H1 (cell line): ENCODE data around the gene RAB3C. TPM values are rescaled to one million over a fixed set of nuclear protein-coding genes. Genes with fewer than 3 reads are reported as not detected.

ENCODE experiments used
- BACH1 ChIP-seq: IDR thresholded peaks from 2 replicates; pipeline ENCODE4 v1.6.1; 2012; ENCODE audit warnings: low read length, improper control_type of control experiment
- CHD7 ChIP-seq: fragments of 300-600 bp; sonication (generic); IDR thresholded peaks from 2 replicates; pipeline ENCODE4 v1.7.1; 2012; ENCODE audit warnings: low read length, moderate library complexity, mild to moderate bottlenecking, inconsistent platforms; ENCODE audit not compliant: insufficient replicate concordance
- CREB1 ChIP-seq: IDR thresholded peaks from 2 replicates; pipeline ENCODE4 v1.6.1; 2012; ENCODE audit warnings: inconsistent platforms
- CTCF ChIP-seq, 3 experiments: IDR thresholded peaks; 1 replicate in 2 of 3; 2 replicates in 1 of 3; pipeline versions ENCODE4 v1.5.1 to v1.6.1; 2011; ENCODE audit warnings: low read length in 3 of 3, mild to moderate bottlenecking in 3 of 3, inconsistent platforms in 2 of 3, low read depth in 1 of 3, moderate library complexity in 1 of 3; ENCODE audit not compliant: insufficient read depth in 1 of 3; ENCODE audit errors: control extremely low read depth in 1 of 3
- SIX5 ChIP-seq: IDR thresholded peaks from 2 replicates; pipeline ENCODE4 v1.6.1; 2011; ENCODE audit warnings: mild to moderate bottlenecking, low read depth, low read length
- USF2 ChIP-seq: IDR thresholded peaks from 2 replicates; pipeline ENCODE4 v1.6.1; 2011; ENCODE audit warnings: low read length, improper control_type of control experiment
- ZNF274 ChIP-seq: IDR thresholded peaks from 2 replicates; pipeline ENCODE4 v1.7.0; 2012; ENCODE audit warnings: low read length, borderline replicate concordance; ENCODE audit errors: extremely low read depth
- polyA plus RNA-seq, 7 experiments: library from polyadenylated mRNA; depleted of rRNA in 3 of 7; stranded (reverse) in 5 of 7; unstranded in 2 of 7; fragments of >200 nt in 5 of 7; fragments of 200-250 nt in 2 of 7; gene quantifications; 1 replicate in 5 of 7; 2 replicates in 1 of 7; 4 replicates in 1 of 7; pipeline versions ENCODE4 v1.2.1 to v1.2.3, GENCODE V29; 2011 to 2013; ENCODE audit warnings: missing spikeins in 2 of 7, mixed read lengths in 2 of 7
- total RNA-seq: library from RNA; stranded (reverse); fragmentation: NEBNext Ultra II Directional; extraction: Animal tissue kit (Norgen Biotek cat#: 25700); gene quantifications from 2 replicates; pipeline ENCODE4 v1.2.1, GENCODE V29; 2021

The RAB3C gene
- total and polyA plus RNA-seq, 2 of the 8 experiments (the other 6 are each of a cell fraction or from before 2014, with no cell fraction given): 14.7 to 18.3 TPM

DNA sequence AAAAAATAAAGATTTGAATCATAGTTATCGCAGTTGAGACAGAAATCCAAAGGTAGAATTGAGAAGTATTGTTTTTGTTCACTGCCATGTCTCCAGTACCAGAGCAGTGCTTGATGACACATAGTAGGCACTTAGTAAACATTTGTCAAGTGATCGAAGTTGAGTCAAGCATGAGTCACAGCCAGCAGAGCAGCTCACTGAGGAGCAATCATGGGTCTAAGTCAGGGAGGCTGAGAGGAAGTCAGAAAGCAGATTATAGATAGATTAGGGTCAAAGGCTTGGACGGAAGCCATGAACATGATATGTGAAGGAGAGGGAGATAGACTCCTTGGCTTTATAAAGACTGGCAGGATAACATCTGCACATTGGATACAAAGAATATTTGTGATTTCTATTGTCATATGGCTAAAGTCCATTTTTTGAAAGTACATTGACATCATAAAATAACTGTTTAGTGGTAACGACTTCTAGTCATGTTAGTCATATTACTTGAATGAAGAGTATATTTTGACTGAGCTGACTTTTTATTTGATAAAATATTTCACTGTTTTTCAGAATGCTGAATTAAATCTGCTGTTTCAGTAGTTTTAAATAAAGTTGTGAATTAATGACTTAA is 168.5 kb downstream of the RAB3C start (continued):
- TF ChIP-seq CHD7: no peak
- TF ChIP-seq BACH1: no peak
- TF ChIP-seq SIX5: no peak
- TF ChIP-seq CREB1: no peak
- no peak for TF ChIP-seq ZNF274
- no peak for TF ChIP-seq CTCF (IDR thresholded peaks at IDR 0.05; ENCODE audit: control extremely low read depth in 1 of 3, insufficient read depth in 1 of 3, low read depth in 1 of 3, low read length in 3 of 3)
- TF ChIP-seq USF2: no peak
